Forelimb muscle (tissue), 1 donor: ENCODE results near the gene ZNF280D. TPM values are rescaled to one million over a fixed set of nuclear protein-coding genes. Genes with fewer than 3 reads are reported as not detected.

Source experiments
- DNase-seq: peaks from one replicate; pipeline ENCODE4 v3.0.0-alpha.2; 2013; ENCODE audit warnings: low read depth
- polyA plus RNA-seq: library from polyadenylated mRNA; unstranded; fragments of 120-200 nt; gene quantifications from one replicate; pipeline ENCODE4 v1.2.1, GENCODE V29; 2013; ENCODE audit not compliant: insufficient read length

The ZNF280D gene
- polyA plus RNA-seq, 1 donor = 37.5 TPM

DNA sequence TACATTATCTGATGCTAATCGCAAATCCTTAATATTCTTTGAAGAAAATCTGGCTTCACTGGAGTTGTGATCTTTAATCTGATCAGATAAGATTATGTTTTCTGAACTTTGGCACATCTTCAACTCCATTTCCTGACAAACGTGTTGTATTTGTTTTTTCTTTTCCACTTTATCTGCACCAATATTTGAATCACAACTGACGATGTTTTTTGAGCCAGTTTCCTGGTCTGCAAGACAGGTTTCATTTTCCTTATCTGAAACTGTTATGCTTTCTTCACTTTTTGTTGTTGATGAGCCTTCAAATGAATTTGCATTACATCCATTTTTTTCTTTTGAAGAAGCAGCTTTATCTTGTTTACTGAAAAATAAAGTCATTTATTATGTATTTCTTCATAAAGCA is 101.5 kb downstream of the ZNF280D start:
- DNase-seq = no peak

DNA sequence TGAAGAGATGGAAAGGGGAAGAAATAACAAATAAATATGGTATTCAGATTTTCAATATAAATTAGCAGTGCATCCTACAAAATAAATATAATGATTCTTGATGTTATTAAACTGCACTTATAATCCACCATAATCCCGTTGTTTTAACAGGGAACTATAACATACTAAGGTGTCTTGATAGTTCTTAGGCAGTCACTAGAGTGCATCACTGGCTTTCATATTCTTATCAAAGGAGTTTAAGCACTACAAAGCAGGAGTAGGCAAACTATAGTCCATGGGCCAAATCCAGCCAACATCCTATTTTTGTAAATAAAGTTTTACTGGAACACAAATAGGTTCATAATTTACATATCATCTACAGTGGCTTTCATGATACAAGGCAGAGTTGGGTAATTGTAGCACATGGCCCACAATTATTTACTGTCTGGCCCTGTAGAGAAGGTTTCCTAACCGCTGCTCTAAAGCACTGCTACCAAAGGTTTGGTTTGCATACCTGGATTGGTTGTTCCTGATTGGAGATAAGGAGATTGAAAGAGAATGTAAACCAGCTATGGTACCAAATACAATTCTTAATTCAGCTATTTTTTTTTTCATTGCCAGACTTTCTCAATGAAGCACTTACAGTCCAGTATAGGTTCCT is 104.3 kb downstream of the ZNF280D start:
- no peak for DNase-seq

DNA sequence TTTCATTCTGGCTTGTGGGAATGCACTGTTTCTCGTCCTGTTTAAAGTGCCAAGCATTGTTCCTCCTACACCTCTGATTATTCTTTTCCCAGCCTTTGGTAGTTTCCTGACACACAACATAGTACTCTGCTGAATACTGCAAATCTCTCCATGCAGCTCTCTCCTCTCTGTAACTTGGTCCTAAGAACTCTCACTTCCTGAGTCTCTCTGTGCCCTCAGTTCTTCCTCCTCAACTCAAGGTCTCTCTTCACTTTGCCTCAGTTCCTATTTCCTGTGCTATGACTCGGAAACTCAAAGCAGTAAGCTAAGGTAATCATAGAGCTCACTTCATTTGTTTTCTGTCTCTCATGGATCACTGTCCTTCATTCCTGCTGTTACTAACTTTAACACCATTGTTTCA is 113.4 kb downstream of the ZNF280D start:
- DNase-seq = no peak

DNA sequence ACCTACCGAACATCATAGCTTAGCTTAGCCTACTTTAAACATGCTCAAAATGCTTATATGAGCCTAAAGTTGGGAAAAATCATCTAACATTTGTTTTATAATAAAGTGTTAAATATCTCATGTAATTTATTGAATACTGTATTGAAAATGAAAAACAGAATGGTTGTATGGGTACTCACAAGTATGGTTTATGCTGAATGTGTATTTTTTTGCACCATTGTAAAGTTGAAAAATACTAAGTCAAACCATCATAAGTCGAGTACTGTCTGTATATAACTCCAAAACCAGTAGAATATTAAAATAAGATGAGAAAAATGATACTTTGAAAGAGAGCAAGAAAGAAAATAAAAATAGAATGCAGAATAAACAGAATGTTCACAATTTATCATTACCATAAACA is 115.7 kb downstream of the ZNF280D start:
- no peak for DNase-seq

DNA sequence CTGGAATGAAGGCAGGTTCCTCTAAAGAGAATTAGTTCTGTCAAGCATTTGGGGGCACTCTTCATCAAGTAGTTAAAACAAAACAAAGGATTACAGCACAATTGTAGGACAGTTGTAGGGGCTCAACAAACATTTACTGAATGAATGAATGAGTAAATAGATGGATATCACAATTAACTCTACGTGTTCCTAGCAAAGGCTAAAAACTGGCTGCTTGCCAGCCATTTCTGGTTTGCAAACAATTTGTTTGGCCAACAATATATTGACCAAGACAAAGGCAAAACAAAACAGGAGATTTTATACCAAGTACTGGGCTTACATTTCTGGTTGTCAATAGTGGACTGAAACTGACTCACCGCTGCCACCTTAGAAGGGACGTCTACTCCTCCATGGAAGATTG is 116.8 kb downstream of the ZNF280D start:
- no peak for DNase-seq

DNA sequence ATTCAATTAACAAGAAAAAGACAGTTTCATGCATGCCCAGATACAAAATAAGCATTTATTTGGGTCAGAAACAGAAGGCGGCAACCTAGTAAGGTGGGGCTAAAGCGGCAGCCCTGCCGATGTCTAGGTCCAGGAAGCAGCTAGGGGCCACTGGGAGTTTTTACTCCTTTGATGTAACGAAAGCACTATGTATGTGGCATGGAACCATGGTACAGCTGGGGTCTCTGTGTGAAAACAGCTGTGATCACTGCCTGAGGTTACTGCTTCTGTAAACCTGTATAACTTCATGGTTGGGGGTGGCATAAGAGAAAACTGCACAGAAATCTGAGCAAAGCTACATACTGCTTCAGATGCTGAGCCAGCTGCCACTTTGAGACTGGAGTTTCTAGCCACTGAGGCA is 119.5 kb downstream of the ZNF280D start:
- DNase-seq = no peak

DNA sequence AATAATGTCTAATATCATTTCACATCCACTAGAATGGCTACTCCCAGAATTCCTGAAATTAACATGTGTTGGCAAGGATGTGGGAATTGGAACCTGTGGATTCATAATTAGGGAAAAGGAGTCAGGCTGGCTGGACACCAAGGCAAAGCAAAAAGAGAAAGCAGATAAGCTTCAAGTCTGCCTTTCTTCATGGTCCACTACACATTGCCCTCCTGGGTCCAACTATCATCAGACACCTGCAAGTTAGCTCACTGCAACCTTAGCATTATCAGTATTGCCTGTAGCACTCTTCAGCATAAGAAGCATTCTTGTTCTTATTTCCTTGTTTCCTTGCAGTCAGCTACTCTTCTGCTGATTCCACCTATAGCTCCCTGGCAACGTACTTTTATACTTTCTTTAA is 124.3 kb downstream of the ZNF280D start:
- DNase-seq = no peak

DNA sequence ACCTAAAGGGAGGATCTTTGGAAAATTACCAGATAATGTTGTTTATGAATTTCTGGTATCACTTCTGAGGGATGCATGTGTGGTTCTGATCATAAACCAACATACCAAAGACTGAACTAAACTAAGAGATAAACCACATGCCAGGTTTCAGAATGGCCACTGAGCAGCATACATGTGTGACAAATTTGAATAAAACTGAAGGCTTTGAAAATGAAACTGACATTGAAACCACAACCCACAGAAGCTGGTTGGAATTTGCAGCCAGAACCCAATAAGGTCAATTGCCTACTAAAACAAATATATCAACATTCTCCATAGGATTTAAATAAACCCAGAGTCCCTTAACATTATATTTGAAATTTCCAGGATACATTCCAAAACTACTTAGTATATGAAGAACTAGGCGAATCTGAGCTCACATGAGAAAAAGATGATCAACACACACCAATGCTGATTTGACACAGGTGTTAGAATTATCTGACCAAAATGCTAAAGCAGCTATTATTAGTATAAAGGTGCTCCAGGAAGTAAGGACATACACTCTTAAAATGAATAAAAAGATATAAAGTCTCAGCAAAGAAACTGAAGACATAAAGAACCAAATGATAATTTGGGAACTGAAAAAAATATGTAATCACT is 125.0 kb downstream of the ZNF280D start:
- no peak for DNase-seq

DNA sequence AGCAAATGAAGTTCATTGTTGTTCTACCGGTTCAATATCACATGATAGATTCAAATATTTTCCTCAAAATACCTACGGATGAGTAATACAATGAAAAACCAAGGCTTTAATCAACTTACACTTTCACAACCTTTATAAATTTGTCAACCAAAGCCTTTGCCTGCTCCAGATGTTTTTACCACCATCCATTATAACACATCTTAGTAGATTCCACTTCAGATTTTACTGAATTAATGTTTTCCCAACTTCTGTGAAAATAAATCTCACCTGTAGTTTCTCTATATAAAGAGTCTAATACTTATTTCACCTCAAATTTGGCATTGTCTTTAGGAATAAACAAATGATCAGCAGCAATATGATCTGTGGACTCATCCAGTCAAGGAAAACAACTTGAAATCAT is 131.1 kb downstream of the ZNF280D start:
- DNase-seq = no peak

DNA sequence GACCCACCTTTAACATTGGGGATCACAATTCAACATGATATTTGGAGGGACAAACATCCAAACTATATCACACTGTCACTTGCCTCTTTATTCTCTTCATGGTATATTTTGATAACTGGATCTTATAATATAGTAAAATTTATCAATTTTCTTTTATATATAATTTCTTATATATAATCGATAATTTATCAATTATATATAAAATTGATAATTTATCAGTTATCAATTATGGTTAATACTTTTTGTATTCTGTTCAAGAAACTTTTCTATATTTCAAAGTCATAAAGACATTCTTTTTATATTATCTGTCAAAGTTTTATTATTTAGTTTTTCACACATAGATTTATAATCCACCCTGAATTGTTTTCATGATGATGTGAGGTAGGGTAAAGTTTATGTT is 132.9 kb downstream of the ZNF280D start:
- DNase-seq = no peak

DNA sequence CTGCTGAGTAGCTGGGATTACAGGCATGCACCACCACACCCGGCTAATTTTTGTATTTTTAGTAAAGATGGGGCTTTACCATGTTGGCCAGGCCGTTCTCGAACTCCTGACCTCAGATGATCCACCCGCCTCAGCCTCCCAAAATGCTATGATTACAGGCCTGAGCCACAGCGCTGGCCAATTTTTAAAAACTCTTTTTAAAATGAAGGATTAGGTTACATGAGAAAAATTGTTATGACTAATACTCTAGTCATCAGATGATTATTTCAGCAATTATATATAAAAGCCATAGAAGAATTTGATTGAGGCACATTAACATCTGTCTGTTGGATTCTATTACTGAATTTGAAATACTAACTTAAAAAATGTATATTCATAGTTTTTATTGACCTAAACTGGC is 134.3 kb downstream of the ZNF280D start:
- no peak for DNase-seq

DNA sequence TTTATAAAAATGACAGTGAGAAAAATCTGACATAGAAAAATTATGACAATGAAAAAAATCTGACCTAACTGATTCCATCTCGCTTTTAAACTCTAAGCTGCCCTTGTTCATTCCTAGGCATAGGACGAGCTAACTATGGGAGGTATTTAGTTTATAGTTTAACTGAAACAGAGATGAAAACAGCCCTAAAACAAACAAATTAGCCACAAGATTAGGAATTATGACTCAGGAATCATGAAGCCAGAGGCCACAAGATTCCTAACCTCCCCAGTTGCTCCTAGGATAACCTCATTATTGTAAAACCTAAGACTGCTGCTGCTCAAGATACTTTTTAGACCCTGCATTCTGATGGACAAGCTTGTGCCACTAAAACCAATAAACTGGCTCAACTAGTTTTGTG is 145.6 kb downstream of the ZNF280D start:
- DNase-seq = no peak

DNA sequence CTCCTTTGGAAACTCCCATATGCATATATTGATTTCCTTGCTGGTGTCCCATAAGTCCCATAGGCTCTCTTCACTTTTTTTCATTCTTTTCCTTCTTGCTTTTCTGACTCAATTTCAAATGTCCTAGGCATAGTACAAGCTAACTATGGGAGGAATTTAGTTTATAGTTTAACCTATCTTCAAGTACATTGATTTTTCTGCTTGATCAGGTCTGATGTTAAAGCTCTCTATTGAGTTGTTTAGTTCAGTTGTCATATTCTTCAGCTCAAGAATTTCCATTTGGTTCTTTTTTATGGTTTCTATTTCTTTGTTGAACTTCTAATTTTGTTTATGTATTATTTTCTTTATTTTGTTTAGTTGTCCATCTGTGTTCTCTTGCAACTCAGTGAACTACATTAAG is 147.1 kb downstream of the ZNF280D start:
- DNase-seq = no peak

DNA sequence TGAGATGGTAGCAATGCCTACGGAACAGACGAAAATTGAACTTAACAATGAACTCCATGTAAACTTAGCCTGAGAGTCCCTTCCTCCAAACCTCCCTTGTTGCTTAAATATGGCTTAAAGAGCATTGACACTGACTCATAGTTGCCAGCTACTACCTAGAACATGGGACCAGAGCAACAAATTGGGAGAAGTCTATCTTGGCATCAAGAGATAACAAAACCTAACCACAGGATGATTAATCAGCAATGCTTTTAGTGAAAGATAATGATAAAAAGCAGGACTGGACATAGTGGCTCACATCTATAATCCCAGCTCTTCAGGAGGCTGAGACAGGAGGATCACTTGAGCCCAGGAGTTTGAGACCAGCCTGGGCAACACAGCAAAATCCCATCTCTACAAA is 150.5 kb downstream of the ZNF280D start:
- no peak for DNase-seq

Other genes starting within 250 kb of the ZNF280D start
- 109 TPM for gene TCF12, start 185.1 kb upstream of the ZNF280D start, polyA plus RNA-seq